ENCODE results near the gene MCUR1. TPM values are rescaled to one million over a fixed set of nuclear protein-coding genes. Genes with fewer than 3 reads are reported as not detected.

The MCUR1 gene
- total RNA-seq, 1 experiment from 2014 or later, result 35.4 TPM

- H3K9me3 Mint-ChIP-seq, result peaks cover 0 to 5% of the 10 kb centered on the region in 2 experiments; a peak in 1 of 5 replicates
- no CpG with 5 or more reads among the region's 5 CpGs for WGBS (ENCODE audit: extremely low coverage, insufficient read length, low lambda C conversion rate)
- H3K79me1 ChIP-seq (ENCODE audit: insufficient read depth, low read depth, low read length, poor library complexity, severe bottlenecking), result no peaks in the 10 kb centered on the region
- peaks cover 3% of the 10 kb centered on the region in 2 experiments; a peak in 3 of 4 replicates for H3K4me1 Mint-ChIP-seq
- no peak overlapping the region for H2BK20ac ChIP-seq (ENCODE audit: low read depth, low read length, poor library complexity, severe bottlenecking)
- H2BK15ac ChIP-seq (ENCODE audit: low read depth, low read length), result no peak overlapping the region
- no peak overlapping the region for H2BK12ac ChIP-seq (ENCODE audit: insufficient read length, low read depth, low read length)
- H2BK120ac ChIP-seq (ENCODE audit: low read depth, low read length, poor library complexity, severe bottlenecking), result no peak overlapping the region
- H3K36me3 Mint-ChIP-seq (ENCODE audit: insufficient read depth in 1 of 3, low read depth in 3 of 3), result no peaks in the 10 kb centered on the region; a peak in 1 of 7 replicates
- no peak for TF ChIP-seq CTCF (conservative IDR thresholded peaks at IDR 0.05)
- no peak overlapping the region for H3K4ac ChIP-seq (ENCODE audit: low read depth, low read length)
- peaks cover 3% of the 10 kb centered on the region; the same call in 1 of the 2 replicates for H3K4me1 ChIP-seq (ENCODE audit: insufficient read depth, low read length)
- no peak overlapping the region for H4K5ac ChIP-seq (ENCODE audit: insufficient read length, low read depth, low read length)
- no peaks in the 10 kb centered on the region for H3K79me2 ChIP-seq (ENCODE audit: insufficient read depth, low read length)
- no peak overlapping the region for H3K23ac ChIP-seq (ENCODE audit: insufficient read length, low read depth, low read length)
- H3K56ac ChIP-seq (ENCODE audit: insufficient read length, low read depth, low read length), result no peak overlapping the region
- no peak overlapping the region for H3T11ph ChIP-seq (ENCODE audit: low read length)
- no peak overlapping the region for H2BK5ac ChIP-seq (ENCODE audit: insufficient read length, low read length)
- H3K9ac ChIP-seq (ENCODE audit: extremely low read depth, insufficient read length, low read length), result no peak overlapping the region
- H4K91ac ChIP-seq (ENCODE audit: insufficient read length, low read depth, low read length), result no peak overlapping the region
- peaks cover 2% of the 10 kb centered on the region; the same call in 1 of the 2 replicates for H3K27me3 Mint-ChIP-seq (ENCODE audit: low read depth)
- H2AK5ac ChIP-seq (ENCODE audit: insufficient read length, low read length), result no peak overlapping the region
- no peaks in the 10 kb centered on the region for H4K20me1 ChIP-seq (ENCODE audit: control insufficient read depth, insufficient read depth, insufficient read length)
- no peak overlapping the region for H3K4me2 ChIP-seq (ENCODE audit: insufficient read depth, insufficient read length, low read length)
- H3K9me3 ChIP-seq (ENCODE audit: control insufficient read depth, low read depth, low read length), result no peaks in the 10 kb centered on the region
- no peak overlapping the region for H2AFZ ChIP-seq (ENCODE audit: low read length)
- H3K27ac Mint-ChIP-seq, result no peak overlapping the region
- no peak overlapping the region for H3K4me3 Mint-ChIP-seq
- H3K27ac ChIP-seq (ENCODE audit: insufficient read length, low read depth, low read length), result no peak overlapping the region
- H3K27me3 ChIP-seq (ENCODE audit: insufficient read depth, low read length), result no peaks in the 10 kb centered on the region
- no peak overlapping the region for H3K18ac ChIP-seq (ENCODE audit: insufficient read length, low read depth, low read length)
- H3K23me2 ChIP-seq (ENCODE audit: insufficient read length, low read depth, low read length, poor library complexity, severe bottlenecking), result no peaks in the 10 kb centered on the region
- no peak for DNase-seq
- no peak overlapping the region for H3K14ac ChIP-seq (ENCODE audit: insufficient read depth, low read length)
- no peak overlapping the region for H4K8ac ChIP-seq (replicated peaks; ENCODE audit: insufficient read length, low read depth, low read length)
These were observed 21.8 kb upstream of the MCUR1 start for GRCh38 chr6:13836170-13836569.
